Suppressor macrophage (primary cell): Measurements from ENCODE around the gene MIX23.

ENCODE experiments used
- DNase-seq, 4 experiments: peaks; one replicate each; pipeline ENCODE4 v3.0.0-alpha.2; 2020 to 2022
- total RNA-seq, 17 experiments: gene quantifications; one replicate each; lab custom pipeline; 2026; ENCODE audit warnings: mixed read lengths in 6 of 17, inconsistent platforms in 3 of 17; lab: John Stamatoyannopoulos, UW

MIX23 gene
- 3.3 to 12.1 (median 7.6) reads per million in 17 experiments for total RNA-seq

DNA sequence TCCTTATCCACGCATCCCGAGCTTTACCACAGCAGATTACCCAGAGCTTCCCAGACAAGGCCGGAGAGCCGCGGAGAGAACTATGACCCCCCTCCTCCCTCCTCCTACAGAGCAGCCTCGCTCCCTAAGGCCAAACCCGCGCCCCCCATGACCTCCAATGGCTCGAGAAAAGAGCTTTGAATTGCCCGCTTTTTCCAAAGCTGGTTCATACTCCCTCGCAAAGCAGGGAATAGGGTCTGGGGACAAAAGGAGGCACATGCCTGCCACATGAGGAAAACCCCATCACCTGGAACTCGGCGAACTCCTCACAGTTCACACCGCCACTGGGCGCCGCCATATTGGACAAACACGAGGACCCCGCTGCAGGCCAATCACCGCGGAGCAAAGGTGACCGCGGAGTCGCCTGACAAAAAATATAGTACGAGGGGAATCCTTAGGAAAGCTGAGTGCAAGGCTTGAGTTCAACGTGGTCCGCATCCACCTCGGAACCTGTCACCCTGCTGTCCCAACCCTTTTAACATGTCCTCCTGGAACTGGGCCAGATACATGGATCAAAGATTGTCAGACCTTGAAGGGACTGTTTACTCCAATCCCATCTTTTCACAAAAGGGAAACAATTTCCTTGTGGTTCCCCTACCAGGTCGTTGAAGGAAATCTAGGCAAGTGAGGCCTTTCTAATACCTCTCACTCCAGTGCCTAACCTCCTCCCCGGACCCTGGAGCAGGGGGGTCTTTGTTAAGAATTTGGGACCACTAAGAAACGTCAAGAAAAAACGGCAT, at the start of gene MIX23:
Gene MIX23, minus strand, starts transcription at position 344 of the 779 bp plus-strand sequence. Its CDS starts 7 bp downstream, at position 337.
- DNase-seq = peak; percentile 87 to 93 (median 90)

- no peak for DNase-seq
These were observed 47.3 kb upstream of the MIX23 start for GRCh38 chr3:122430371-122430770.

GRCh38 chr3:122427857-122428471, 44.9 kb upstream of the MIX23 start:
- DNase-seq = no peak

DNA sequence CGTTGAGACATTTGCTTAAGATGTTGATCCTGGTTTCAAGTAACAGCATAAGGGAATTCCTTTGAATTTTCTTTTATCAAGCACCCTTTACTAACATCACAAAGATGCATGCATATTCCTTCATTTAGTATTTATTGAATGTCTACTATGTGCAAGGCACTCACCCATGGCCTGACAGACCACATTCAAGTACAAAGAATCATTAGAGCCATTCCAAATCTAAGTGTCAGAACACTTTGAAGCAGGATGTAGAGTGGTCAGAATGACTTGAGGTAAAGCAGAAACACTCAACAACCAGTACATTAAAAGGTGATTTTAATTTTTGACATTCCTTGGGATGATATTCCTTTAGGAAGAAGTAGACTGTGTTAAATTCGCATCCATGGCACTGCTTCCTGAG, 38.8 kb upstream of the MIX23 start:
- no peak for DNase-seq

GRCh38 chr3:122421101-122421500, 38.1 kb upstream of the MIX23 start:
- DNase-seq = no peak

GRCh38 chr3:122416966-122417365, 33.9 kb upstream of the MIX23 start:
- no peak for DNase-seq

GRCh38 chr3:122415762-122416654, 33.0 kb upstream of the MIX23 start, which contains the start of gene WDR5B:
Gene WDR5B, minus strand, starts transcription at chr3:122416062. Its CDS starts 534 bp downstream, at chr3:122415528.
- peak; percentile 98 to 99 (median 99) for DNase-seq

- DNase-seq = peak; percentile 34 to 52 (median 44)
These were observed 32.2 kb upstream of the MIX23 start for GRCh38 chr3:122415104-122415744.

DNA sequence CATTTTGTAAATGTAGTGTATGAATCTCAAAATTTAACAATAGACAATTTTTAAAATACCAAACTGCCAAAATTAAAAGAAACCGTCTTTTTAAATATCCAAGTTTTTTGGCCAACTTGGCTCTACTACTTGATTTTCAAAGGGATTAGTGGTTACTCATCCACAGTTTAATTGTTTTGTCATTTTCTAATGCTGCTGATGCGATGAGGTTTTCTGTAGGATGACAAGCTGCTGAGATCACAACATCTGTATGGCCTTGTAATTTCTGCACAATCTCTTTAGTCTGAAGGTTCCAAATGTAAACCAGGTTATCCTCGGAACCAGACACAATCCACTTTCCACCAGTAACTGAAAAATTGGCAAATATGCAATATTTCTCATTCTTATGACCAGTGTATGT, 31.4 kb upstream of the MIX23 start:
- no peak for DNase-seq

DNA sequence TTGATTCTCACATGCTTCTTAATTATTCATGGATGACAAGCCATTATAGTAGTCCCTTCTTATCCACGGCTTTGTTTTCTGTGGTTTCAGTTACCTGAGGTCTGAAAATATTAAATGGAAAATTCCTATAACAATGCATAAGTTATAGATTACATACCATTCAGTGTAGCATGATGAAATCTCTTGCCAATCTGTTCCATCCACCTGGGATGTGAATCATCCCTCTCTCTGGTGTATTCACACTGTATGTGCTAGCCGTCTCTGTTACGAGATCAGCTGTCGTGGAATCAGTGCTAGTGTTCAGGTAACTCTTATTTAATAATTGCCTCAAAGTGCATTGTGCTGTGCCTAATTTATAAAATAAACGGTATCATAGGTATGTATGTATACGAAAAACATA, 27.6 kb upstream of the MIX23 start:
- no peak for DNase-seq

GRCh38 chr3:122410111-122410510, 27.1 kb upstream of the MIX23 start:
- no peak for DNase-seq

- DNase-seq = peak; percentile 36 to 71 (median 56)
These were observed 26.4 kb upstream of the MIX23 start for GRCh38 chr3:122409446-122409845.

GRCh38 chr3:122407946-122408345, 24.9 kb upstream of the MIX23 start:
- no peak for DNase-seq

- DNase-seq = no peak
These were observed 23.2 kb upstream of the MIX23 start for GRCh38 chr3:122406198-122406597.

DNA sequence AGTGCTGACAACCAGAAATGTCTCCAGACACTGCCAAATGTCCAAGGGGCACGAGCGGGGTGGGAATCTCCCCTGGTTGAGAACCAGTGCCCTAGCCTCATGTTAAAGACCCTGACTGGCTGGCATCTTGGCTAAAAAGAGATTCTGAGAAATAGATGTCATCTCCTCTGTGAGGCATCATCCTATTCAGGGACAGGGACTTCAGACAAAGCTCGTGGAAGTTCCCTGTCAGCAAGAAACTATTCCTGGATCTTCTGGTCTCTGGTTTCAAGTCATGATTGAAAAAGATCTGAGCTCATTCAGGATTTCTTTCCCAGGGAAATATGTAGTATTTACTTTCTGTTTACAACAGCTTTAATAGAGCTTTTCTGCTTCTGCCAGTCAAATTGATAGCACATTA, 22.0 kb upstream of the MIX23 start:
- no peak for DNase-seq

GRCh38 chr3:122403489-122403888, 20.5 kb upstream of the MIX23 start:
- DNase-seq = peak; percentile 36 to 74 (median 52)

- DNase-seq = no peak
These were observed 15.9 kb upstream of the MIX23 start for GRCh38 chr3:122398920-122399319.

GRCh38 chr3:122397201-122397600, 14.2 kb upstream of the MIX23 start:
- DNase-seq = no peak

DNA sequence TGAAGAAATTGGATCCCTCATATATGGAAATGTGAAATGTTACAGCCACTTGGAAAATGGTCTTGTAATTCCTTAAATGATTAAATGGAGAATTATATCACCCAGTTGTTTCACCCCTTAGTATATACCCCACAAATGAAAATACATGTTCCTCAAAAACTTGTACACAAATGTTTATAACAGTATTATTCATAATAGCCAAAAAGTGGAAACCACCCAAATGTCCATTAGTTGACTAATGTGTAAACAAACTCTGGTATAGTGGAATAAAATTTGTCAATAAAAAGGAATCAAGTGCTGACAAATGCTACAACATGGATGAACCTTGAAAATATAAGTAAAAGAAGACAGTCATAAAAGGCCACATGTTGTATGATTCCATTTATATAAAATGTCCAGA, 13.5 kb upstream of the MIX23 start:
- DNase-seq = no peak

DNA sequence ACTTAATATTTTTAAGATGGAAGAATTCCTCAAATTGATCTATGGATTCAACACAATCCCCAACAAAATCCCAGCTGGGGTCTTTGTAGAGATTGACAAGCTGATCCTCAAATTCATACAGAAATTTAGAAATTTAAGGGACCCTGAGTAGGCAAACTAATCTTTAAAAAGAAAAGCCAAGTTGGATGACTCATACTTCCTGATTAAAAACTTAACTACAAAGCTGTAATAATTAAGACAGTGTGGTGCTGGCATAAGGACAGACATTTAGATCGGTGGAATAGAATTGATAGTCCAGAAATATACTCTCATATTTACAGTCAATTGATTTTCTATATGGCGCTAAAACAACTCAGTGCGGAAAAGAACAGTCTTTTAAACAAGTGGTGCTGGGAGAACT, 12.6 kb upstream of the MIX23 start:
- DNase-seq = no peak

GRCh38 chr3:122394173-122394572, 11.1 kb upstream of the MIX23 start:
- DNase-seq = no peak
